SK-N-MC (cell line): ENCODE measurements around the gene DSTN.

Experiments
- DNase-seq: peaks from one replicate; pipeline ENCODE4 v3.0.0-alpha.2; 2011; ENCODE audit warnings: low read depth, low spot score
- H3K27ac ChIP-seq: fragments of 200-600 bp; sonication (generic); 2 replicates; pipeline ENCODE4 v1.5.1; 2016; ENCODE audit warnings: mixed run types
- H3K36me3 ChIP-seq: fragments of 200-600 bp; sonication (generic); 2 replicates; pipeline ENCODE4 v1.6.1; 2017; ENCODE audit warnings: antibody characterized with exemption, low read length, mixed read lengths; ENCODE audit not compliant: insufficient read depth
- H3K4me3 ChIP-seq: fragments of 200-600 bp; sonication (generic); 2 replicates; pipeline ENCODE4 v1.5.1; 2016
- H3K9ac ChIP-seq: fragments of 200-600 bp; sonication (generic); 2 replicates; pipeline ENCODE4 v1.8.0; 2017; ENCODE audit warnings: mixed run types, mixed read lengths; ENCODE audit not compliant: insufficient read length
- H3K9me3 ChIP-seq: fragments of 200-600 bp; sonication (generic); 2 replicates; pipeline ENCODE4 v1.6.1; 2017; ENCODE audit warnings: low read depth, mild to moderate bottlenecking, antibody characterized with exemption, low read length, moderate library complexity, mixed read lengths
- EZH2 ChIP-seq: fragments of 200-600 bp; sonication (generic); IDR thresholded peaks from one replicate; pipeline ENCODE4 v1.6.1; 2017; ENCODE audit warnings: antibody characterized with exemption
- FOXP2 ChIP-seq: optimal IDR thresholded peaks from 2 replicates; pipeline ENCODE3; 2011; ENCODE audit warnings: mild to moderate bottlenecking, moderate library complexity; ENCODE audit not compliant: insufficient read depth; ENCODE audit errors: extremely low read length, control extremely low read depth
- POLR2AphosphoS5 ChIP-seq: IDR thresholded peaks from 2 replicates; pipeline ENCODE4 v1.6.1; 2012; ENCODE audit warnings: mild to moderate bottlenecking, low read depth, low read length, borderline replicate concordance

Gene DSTN

GRCh38 chr20:17557675-17558006 lies 12.2 kb upstream of the DSTN start:
- H3K9me3 ChIP-seq: no peaks in the 10 kb centered on the region
- H3K4me3 ChIP-seq: no peak overlapping the region
- no peaks in the 10 kb centered on the region for H3K36me3 ChIP-seq
- DNase-seq: no peak
- TF ChIP-seq EZH2 (no peak), POLR2AphosphoS5 (no peak), FOXP2 (no peak)
- H3K27ac ChIP-seq: peak overlapping the region; percentile 76
- no peak overlapping the region for H3K9ac ChIP-seq

GRCh38 chr20:17558154-17558940 lies 11.5 kb upstream of the DSTN start:
- no peak overlapping the region for H3K9ac ChIP-seq
- H3K9me3 ChIP-seq: no peaks in the 10 kb centered on the region
- H3K36me3 ChIP-seq: no peaks in the 10 kb centered on the region
- TF ChIP-seq FOXP2 (no peak), POLR2AphosphoS5 (no peak), EZH2 (no peak)
- DNase-seq: no peak
- peak overlapping the region; percentile 14 for H3K4me3 ChIP-seq
- peak overlapping the region; percentile 76 for H3K27ac ChIP-seq

GRCh38 chr20:17558941-17559304 lies 11.0 kb upstream of the DSTN start:
- DNase-seq: no peak
- no peak overlapping the region for H3K9ac ChIP-seq
- H3K27ac ChIP-seq: no peak overlapping the region
- no peaks in the 10 kb centered on the region for H3K36me3 ChIP-seq
- no peaks in the 10 kb centered on the region for H3K9me3 ChIP-seq
- H3K4me3 ChIP-seq: no peak overlapping the region
- TF ChIP-seq POLR2AphosphoS5 (no peak), EZH2 (no peak), FOXP2 (no peak)

- Histone ChIP-seq H3K9ac (no peak overlapping the region), H3K27ac (no peak overlapping the region), H3K36me3 (no peaks in the 10 kb centered on the region), H3K9me3 (no peaks in the 10 kb centered on the region), H3K4me3 (no peak overlapping the region)
- DNase-seq: no peak
- TF ChIP-seq FOXP2: no peak
- TF ChIP-seq EZH2: no peak
- no peak for TF ChIP-seq POLR2AphosphoS5
Observed at GRCh38 chr20:17559338-17559737, 10.5 kb upstream of the DSTN start.

GRCh38 chr20:17560344-17561074 lies 9.4 kb upstream of the DSTN start:
- no peaks in the 10 kb centered on the region for H3K36me3 ChIP-seq
- TF ChIP-seq FOXP2: no peak
- no peak for TF ChIP-seq EZH2
- no peak for TF ChIP-seq POLR2AphosphoS5
- no peaks in the 10 kb centered on the region for H3K9me3 ChIP-seq
- DNase-seq: no peak
- no peak overlapping the region for H3K4me3 ChIP-seq
- H3K9ac ChIP-seq: no peak overlapping the region
- H3K27ac ChIP-seq: no peak overlapping the region

- peak overlapping the region; percentile 60 for H3K27ac ChIP-seq
- no peak for DNase-seq
- TF ChIP-seq POLR2AphosphoS5: no peak
- TF ChIP-seq FOXP2: no peak
- no peak for TF ChIP-seq EZH2
Observed at GRCh38 chr20:17562804-17563305, 7.0 kb upstream of the DSTN start.

GRCh38 chr20:17565169-17565845 lies 4.6 kb upstream of the DSTN start:
- Histone ChIP-seq H3K9ac (no peak overlapping the region), H3K4me3 (no peak overlapping the region), H3K36me3 (no peaks in the 10 kb centered on the region), H3K27ac (peak overlapping the region; percentile 40), H3K9me3 (no peaks in the 10 kb centered on the region)
- no peak for DNase-seq
- TF ChIP-seq FOXP2 (no peak), EZH2 (no peak), POLR2AphosphoS5 (no peak)

More at GRCh38 chr20:17562804-17563305, 7.0 kb upstream of the DSTN start:
- no peaks in the 10 kb centered on the region for H3K9me3 ChIP-seq
- no peak overlapping the region for H3K4me3 ChIP-seq
- no peaks in the 10 kb centered on the region for H3K36me3 ChIP-seq
- no peak overlapping the region for H3K9ac ChIP-seq

- H3K9ac ChIP-seq: no peak overlapping the region
- no peak for TF ChIP-seq FOXP2
- TF ChIP-seq EZH2: no peak
- TF ChIP-seq POLR2AphosphoS5: no peak
- H3K4me3 ChIP-seq: no peak overlapping the region
- no peak overlapping the region for H3K27ac ChIP-seq
- no peaks in the 10 kb centered on the region for H3K36me3 ChIP-seq
- H3K9me3 ChIP-seq: no peaks in the 10 kb centered on the region
- DNase-seq: no peak
Observed at GRCh38 chr20:17566345-17566744, 3.5 kb upstream of the DSTN start.
